ENCODE measurements around the gene TMEM41A. TPM values are rescaled to one million over a fixed set of nuclear protein-coding genes. Genes with fewer than 3 reads are reported as not detected.
"Not testable (repeated sequence)": the region's sequence is repeated elsewhere in the genome, so short reads cannot be mapped to it uniquely, and the experiment has no call there.

TMEM41A gene
- total RNA-seq, 1 experiment from 2014 or later: 11.9 TPM

DNA sequence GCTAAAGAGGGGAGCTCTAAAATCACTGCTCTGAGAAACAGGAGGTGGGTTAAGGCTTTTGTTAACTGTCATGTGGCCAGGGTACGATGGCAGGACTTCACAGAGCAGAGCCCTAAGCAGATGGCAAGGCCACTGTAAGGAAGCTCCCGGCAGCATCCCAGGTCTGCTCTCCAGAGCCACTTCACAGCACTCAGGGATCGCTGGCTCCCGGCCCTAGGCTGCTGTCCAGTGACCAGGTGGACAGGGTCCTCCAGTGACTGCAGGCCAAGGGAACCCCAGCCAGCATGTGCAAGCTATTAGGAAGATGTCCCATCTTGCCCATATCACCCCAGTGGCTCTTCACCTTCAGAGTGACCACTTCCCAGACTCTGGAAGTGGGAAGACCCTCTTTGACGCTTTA, 10.4 kb downstream of the TMEM41A start:
- DNase-seq (ENCODE audit: low read depth): no peak

DNA sequence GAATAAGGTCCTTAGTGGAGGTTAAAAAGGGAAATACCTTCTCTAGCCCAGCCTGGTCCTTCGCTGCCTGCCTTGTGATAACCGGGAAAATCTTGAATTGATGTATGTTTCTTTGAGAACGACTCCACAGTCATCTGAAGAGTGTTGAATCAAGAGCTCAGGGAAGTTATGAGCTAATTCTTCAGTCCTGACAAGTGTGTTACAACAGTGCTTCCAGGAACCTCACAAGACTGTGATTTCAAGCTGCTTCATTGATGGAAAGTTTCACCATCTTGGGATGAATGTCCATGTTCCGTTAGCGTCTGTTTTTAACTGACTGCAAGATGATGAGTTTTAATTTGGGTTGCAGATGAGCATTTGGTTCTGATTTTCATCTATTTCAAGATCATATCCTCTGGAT, 12.4 kb downstream of the TMEM41A start:
- no peak for DNase-seq (ENCODE audit: low read depth)

DNA sequence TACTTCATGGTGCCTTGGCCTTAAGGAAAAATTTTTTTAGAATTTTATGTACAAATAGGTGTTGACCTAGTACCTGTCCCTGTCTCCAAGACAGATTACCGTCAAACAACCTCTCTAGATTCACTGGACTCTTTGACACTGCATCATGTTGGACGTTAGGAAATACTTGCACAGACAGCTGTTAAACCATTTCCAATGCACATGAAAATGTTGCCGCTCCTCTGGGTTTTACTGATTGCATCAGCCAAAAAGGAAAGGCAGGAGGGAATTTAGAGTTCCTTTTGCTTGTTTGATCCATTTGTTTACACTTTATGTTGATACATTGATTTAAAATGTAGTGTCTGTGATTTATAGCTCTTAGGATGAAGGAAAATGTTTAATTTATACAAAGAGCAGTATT, 14.5 kb downstream of the TMEM41A start:
- no peak for DNase-seq (ENCODE audit: low read depth)

DNA sequence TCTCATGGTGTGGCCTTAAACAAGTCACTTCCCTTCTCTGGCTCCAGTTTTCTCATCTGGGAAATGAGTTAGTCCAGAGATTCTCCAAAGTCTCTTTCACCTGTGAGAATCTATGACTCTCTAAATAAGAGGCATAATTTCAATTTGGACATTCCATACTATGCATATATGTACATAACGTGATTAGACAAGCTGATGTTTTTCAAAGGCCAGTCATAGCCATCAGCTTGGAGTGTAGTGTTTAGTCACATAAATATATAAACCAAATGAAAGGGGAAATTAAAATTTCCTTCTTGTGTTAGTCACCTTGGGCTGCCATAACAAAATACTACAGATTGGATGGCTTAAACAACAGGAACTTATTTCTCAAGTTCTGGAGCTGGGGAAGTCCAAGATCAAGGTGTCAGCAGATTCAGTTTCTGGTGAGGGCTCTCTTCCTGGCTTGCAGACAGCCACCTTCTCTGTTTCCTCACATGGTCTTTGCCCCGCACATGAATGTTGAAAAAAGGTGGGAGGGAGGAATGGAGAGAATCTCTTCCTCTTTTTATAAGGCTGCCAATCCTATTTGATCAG, 19.4 kb downstream of the TMEM41A start:
- DNase-seq (ENCODE audit: low read depth): no peak

DNA sequence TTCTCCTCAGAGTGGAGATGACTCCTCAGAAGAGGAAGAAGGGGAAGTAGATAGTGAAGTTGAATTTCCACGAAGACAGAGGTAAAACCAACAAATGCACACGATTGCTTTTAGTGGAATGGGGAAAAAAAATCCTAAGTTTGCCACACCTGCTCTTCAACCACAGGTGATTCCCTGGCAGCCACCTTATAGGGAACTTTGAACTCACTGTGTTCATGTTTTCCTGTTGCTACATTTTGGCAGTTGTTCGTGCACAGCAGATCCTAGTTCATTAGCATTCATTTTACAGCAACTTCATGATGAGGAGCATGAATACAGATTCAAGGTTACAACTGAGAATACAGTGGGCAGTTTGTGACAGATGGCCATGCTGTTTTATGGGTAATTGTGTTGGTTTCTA, 21.5 kb downstream of the TMEM41A start:
- DNase-seq (ENCODE audit: low read depth): no peak

DNA sequence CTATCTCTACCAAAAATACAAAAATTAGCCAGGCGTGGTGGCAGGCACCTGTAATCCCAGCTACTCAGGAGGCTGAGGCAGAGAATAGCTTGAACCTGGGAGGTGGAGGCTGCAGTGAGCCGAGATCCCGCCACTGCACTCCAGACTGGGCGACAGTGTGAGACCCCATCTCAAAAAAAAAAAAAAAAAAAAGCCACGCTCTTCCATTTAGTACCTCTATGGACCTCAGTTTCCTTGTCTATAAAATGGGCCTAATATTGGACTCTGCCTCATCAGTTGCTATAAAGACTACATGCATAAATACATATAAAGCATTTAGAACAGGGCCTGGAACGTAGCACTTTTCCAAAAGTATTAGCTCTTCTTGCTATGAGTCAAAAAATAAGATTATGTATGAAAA, 23.9 kb downstream of the TMEM41A start:
- DNase-seq (ENCODE audit: low read depth): not testable (repeated sequence)

DNA sequence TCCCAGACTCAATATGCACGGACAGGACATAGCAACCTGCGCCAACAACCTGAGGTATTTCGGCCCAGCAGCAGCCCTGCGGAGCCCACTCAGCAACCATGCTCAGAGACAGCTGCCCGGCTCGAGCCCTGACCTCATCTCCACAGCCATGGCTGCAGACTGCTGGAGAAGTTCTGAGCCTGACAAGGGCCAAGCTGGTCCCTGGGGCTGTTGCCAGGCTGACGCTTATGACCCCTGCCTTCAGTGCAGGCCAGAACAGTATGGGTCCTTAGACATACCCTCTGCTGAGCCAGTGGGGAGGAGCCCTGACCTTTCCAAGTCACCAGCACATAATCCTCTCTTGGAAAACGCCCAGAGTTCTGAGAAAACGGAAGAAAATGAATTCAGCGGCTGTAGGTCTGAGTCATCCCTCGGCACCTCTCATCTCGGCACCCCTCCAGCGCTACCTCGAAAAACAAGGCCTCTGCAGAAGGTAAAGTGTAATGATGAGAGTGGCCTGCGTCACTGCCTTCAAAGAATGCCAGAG, 25.5 kb downstream of the TMEM41A start:
- no peak for DNase-seq (ENCODE audit: low read depth)

DNA sequence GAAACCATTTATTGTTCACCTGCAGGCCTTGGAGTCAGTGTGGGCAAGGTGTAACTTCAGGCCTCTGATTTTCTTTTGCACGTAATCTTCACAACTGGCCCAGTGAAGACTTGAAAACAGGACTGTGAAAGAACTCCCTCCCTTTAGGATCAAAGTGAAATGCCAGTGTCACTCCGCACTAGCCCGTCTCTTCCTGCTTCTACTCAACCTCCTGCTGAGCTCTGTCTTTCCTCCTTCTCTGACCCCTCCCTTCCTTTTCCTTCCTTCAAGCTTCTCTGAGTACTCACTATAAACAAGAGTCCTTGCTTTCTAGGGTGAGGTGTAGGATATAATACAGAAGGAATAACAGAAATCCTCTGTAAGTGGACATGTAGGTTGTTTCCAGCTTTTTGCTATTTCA, 28.5 kb downstream of the TMEM41A start:
- no peak for DNase-seq (ENCODE audit: low read depth)

DNA sequence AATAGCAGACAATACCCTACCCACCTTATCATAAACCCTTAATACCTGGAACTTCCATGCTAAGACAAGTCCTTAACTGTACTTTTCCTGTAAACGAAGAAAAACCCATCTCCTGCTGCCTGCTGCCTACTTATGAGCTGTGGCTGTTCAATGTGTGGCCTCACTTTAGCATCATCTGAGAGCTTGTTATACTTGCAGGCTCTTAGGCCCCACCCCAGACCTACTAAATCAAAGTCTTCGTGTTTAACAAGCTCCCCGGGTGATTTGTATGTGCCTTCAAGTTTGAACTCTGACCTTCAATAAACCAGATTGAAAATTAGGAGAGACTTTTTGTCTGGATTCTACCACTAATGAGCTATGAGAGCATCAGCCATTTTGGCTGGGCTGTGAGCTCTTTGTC, 29.3 kb downstream of the TMEM41A start:
- no peak for DNase-seq (ENCODE audit: low read depth)

DNA sequence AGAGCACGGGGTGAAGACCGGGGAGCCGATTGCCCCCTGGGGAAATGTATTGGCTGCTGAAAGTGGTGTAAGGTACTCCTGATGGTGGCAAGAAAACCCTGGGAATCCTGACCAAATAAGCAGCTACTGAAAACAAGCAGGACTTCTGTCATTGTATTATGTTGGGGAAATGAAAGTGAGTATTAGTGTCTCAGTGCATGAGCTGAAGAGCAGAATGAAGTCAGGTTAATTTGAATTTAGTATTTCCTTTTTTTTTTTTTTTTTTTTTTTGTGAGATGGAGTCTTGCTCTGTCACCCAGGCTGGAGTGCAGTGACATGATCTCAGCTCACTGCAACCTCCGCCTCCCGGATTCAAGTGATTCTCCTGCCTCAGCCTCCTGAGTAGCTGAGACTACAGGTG, 32.7 kb downstream of the TMEM41A start:
- DNase-seq (ENCODE audit: low read depth): not testable (repeated sequence)

DNA sequence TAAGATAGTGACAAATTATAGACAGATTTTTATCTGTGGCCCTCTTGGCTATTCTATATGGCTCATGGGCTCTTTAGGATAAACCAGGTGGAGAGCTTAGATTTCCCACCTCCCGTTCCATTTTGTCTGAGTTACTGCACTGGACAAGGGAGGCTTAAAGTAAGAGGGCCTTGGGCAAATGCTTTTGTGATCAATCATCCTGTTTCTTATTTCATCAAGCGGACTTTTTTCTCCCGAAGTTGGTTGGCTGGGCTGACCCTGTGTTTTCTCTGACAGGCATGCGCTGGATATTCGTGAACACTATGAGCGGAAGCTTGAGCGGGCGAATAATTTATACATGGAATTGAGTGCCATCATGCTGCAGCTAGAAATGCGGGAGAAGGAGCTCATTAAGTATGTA, 33.4 kb downstream of the TMEM41A start:
- DNase-seq (ENCODE audit: low read depth): no peak

DNA sequence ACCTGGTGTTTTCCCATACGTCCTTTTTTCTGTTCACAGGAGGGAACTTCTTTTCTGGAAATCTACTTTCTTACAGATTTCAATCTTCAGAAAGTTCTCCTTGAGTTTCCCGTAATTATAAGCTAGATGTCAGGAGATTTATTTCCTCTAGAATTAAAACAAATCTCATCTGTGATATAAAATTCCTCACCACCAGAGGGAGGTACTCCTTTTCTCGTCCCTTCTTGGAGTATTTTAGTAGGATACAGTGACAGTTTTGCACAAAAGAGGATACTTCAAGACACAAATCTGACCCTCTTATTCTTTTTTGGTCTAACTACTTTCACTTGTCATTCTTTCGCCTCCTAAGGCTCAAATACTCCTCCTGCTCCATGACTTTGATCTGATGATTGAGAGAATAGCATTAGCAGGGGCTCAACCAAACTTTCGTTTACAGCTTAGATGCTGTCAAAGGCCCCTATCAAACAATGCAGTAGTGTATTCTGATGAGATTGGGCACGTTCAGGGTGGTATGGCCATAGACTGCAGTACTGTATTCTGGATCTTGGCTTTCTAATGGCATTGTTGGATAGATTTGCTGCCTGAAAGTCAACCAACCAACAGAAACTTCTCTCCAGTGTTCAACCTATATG, 38.0 kb downstream of the TMEM41A start:
- DNase-seq (ENCODE audit: low read depth): peak; percentile 20

DNA sequence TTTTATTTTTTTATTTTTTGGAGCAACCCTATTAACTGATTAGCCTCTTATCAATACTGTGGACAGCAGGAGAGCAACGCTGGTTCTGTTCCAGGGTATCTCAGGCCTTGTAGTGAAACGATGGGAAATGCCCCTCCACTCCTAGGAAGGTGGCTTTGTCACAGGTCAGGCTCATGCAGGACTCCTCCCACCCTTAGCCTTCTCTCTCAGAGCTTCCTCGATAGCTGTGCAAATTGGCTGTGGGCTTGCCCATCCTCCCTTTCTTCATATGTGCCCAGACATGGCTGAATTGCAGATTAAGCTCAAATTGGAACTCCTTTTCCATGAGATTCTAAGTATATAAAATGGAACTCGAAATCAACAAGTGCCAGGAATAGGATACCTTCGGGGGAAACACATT, 38.5 kb downstream of the TMEM41A start:
- DNase-seq (ENCODE audit: low read depth): no peak

DNA sequence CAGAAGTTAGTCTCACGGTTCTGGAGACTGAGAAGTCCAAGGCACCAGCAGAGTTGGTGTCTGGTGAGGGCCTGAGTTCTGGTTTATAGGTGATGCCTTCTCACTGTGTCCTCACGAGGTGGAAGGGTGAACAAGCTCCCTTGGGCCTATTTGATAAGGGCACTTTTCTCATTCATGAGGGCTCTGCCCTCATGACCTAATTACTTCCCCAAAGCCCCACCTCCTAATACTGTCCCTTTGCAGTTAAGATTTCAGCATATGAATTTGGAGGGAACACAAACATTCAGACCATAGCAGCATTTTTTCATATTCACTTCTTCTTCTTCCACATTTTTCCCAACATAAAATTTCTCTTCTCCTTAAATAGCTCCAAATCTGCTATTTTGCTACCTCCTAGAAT, 41.5 kb downstream of the TMEM41A start:
- DNase-seq (ENCODE audit: low read depth): no peak

DNA sequence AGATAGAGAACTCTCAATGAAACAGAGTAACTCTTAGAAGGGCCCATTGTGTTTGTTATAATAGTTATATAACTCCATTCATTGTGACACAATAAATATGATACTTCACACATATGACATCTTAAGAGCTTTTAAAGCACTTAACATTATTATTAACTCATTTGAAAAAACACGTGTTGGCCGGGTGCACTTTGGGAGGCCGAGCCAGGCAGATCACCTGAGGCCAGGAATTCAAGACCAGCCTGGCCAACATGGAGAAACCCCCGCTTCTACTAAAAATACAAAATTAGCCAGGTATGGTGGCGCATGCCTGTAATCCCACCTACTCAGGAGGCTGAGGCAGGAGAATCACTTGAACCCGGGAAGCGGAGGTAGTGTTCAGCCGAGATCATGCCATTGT, 47.4 kb downstream of the TMEM41A start:
- not testable (repeated sequence) for DNase-seq (ENCODE audit: low read depth)

DNA sequence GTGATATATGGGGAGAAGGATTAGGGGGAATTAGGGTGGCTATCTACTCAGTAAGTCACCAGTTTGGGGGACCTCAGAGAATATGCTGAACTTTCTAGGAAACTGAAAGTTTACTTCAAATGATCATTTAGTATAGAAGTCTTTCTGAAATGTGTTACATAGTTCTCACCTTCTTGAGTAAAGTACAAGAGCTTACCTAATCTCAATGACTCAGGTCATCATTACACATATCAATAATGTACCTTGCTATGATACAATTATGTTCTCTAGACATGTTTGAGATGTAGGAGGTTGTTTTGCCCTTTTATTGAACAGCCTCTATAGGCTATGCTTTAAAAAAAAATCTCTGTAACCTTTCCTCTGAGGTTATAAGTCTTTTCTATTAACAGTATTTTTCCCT, 50.7 kb downstream of the TMEM41A start:
- no peak for DNase-seq (ENCODE audit: low read depth)

DNA sequence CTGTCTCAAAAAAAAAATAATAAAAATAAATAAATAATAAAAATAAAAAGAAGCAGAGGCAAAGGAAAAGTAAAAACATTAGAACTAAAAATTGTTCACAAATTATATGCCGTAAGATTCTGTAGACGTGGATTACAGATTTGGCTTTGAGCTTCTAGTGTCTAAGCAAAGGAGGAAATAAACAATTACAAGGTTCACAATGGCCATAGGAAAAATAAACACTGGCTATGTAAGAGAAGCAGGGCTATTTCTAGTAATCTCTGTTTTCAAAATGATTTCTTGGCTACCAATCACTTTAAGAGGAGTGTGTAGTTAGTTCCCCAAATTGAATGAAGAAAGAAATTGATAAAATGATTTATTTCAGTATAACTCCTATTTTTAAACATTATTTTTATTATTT, 54.5 kb downstream of the TMEM41A start:
- no peak for DNase-seq (ENCODE audit: low read depth)

DNA sequence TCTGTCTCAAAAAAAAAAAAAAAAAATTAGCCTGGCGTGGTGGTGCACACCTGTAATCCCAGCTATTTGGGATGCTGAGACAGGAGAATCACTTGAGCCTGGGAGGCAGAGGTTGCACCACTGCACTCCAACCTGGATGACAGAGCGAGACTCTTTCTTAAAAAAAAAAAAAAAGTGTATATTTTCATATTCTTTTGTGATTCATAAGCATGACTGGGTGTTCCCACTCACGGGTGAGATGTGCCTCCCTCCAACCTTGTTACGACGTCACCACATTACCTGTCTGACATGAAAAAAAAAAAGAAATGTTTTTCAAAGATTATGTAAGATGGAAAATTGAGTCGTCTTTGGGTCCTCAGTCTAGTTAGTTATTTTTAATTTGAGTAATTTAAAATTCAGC, 56.8 kb downstream of the TMEM41A start:
- no peak for DNase-seq (ENCODE audit: low read depth)

DNA sequence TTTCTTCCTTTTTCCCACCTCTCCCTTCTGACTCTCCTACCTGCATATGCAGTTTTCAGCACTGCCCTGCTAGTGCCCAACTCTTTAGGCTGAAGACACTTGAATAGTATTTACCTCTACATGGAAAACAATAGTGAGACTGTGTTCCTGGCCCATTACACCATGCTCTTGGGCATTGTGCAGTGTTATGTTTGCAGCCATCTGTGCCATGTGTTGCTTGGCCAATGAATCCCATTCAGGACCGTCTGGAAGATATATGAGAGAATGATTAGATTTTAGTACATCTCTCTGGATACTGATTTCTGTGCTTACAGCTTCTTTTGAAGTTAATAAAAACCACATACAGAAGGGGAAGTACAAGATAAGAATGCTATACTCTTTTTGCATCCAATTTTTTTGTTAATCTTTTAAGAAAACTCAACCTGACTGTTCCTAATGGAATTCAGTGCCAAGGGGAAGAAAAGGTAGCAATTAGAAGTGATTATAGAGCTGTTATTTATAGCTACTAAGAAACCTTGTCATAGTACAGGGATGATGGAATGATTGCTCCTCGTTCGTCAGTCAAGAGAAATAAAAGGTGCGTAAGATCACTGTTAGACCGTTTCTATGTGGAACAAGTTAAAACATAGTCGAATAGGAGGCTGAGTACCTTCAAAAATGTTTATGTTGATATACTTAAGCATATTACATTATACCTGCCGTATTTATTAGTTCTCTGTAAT, 58.9 kb downstream of the TMEM41A start:
- no peak for DNase-seq (ENCODE audit: low read depth)
